ENCODE measurements around the gene HSPB1.
A peak's percentile ranks its signal among the peaks of the same experiment; 100 is the strongest.
"Not testable (repeated sequence)": the region's sequence is repeated elsewhere in the genome, so short reads cannot be mapped to it uniquely, and the experiment has no call there.

HSPB1 gene

GRCh38 chr7:76281006-76281705, 21.3 kb upstream of the HSPB1 start:
- no peak for DNase-seq (ENCODE audit: low read depth, low spot score)
- no peak overlapping the region for H3K27ac ChIP-seq

- H3K27ac ChIP-seq = no peak overlapping the region
- no peak for DNase-seq (ENCODE audit: low read depth, low spot score)
Observed at GRCh38 chr7:76281706-76282343, 20.6 kb upstream of the HSPB1 start.

GRCh38 chr7:76282344-76283253, 19.9 kb upstream of the HSPB1 start:
- DNase-seq (ENCODE audit: low read depth, low spot score) = no peak
- no peak overlapping the region for H3K27ac ChIP-seq

- DNase-seq (ENCODE audit: low read depth, low spot score) = no peak
Observed at GRCh38 chr7:76283254-76284159, 19.0 kb upstream of the HSPB1 start.

GRCh38 chr7:76285604-76286374, 16.7 kb upstream of the HSPB1 start:
- no peak overlapping the region for H3K27ac ChIP-seq
- no peak for DNase-seq (ENCODE audit: low read depth, low spot score)

More at GRCh38 chr7:76283254-76284159, 19.0 kb upstream of the HSPB1 start:
- no peak overlapping the region for H3K27ac ChIP-seq

GRCh38 chr7:76286842-76287403, 15.6 kb upstream of the HSPB1 start:
- H3K27ac ChIP-seq = no peak overlapping the region
- DNase-seq (ENCODE audit: low read depth, low spot score) = no peak

- peak overlapping the region; percentile 99 for H3K27ac ChIP-seq
- not testable (repeated sequence) for DNase-seq (ENCODE audit: low read depth, low spot score)
Observed at GRCh38 chr7:76290847-76291350, 11.6 kb upstream of the HSPB1 start.

GRCh38 chr7:76291351-76292212, 10.9 kb upstream of the HSPB1 start:
- H3K27ac ChIP-seq = peak overlapping the region; percentile 99
- peak; percentile 95 for DNase-seq (ENCODE audit: low read depth, low spot score)

DNA sequence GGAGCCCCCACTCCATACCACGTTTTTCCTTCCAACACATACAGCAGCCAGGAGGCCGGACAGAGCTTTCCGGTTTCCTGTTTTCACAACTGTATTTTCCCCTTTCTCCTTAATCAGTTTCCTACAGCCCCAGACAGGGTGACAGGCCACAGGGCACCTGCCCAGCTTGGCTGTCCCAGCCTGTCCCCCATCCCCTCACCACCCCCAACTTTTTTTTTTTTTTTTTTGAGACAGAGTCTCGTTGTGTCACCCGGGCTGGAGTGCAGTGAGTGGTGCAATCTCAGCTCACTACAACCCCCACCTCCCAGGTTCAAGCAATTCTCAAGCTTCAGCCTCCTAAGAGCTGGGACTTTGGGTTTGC, 10.3 kb upstream of the HSPB1 start:
- DNase-seq (ENCODE audit: low read depth, low spot score) = no peak
- peak overlapping the region; percentile 99 for H3K27ac ChIP-seq

- not testable (repeated sequence) for DNase-seq (ENCODE audit: low read depth, low spot score)
- H3K27ac ChIP-seq = peak overlapping the region; percentile 99
Observed at GRCh38 chr7:76292911-76293310, 9.6 kb upstream of the HSPB1 start.

GRCh38 chr7:76293407-76293901, 9.0 kb upstream of the HSPB1 start:
- peak overlapping the region; percentile 99 for H3K27ac ChIP-seq
- DNase-seq (ENCODE audit: low read depth, low spot score) = no peak

GRCh38 chr7:76294344-76295024, 8.0 kb upstream of the HSPB1 start:
- peak; percentile 91 for DNase-seq (ENCODE audit: low read depth, low spot score)
- H3K27ac ChIP-seq = peak overlapping the region; percentile 99

GRCh38 chr7:76296743-76297740, 5.4 kb upstream of the HSPB1 start:
- peak; percentile 99 for DNase-seq (ENCODE audit: low read depth, low spot score)
- peak overlapping the region; percentile 99 for H3K27ac ChIP-seq

DNA sequence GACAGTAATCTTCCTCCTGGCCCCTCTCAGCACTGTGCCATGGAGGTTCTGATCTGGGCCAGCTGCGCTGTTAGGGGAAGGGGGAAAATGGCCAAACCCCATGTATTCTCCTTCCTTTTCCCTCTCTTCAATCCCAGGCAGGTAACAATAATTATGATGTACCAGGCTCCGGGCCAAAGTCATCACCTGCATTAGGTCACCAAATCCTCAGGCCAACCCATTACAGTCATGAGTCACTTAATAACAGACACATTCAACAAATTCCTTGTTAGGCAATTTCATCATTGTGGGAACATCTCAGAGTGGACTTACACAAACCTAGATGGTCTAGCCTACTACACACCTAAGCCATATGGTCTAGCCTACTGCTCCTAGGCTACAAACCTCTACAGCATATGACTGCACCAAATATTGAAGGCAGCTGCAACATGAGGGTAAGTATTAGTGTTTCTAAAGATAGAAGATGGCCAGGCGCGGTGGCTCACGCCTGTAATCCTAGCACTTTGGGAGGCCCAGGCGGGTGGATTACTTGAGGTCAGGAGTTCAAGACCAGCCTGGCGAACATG, 2.2 kb upstream of the HSPB1 start:
- peak; percentile 96 for DNase-seq (ENCODE audit: low read depth, low spot score)
- peak overlapping the region; percentile 94 for H3K27ac ChIP-seq

DNA sequence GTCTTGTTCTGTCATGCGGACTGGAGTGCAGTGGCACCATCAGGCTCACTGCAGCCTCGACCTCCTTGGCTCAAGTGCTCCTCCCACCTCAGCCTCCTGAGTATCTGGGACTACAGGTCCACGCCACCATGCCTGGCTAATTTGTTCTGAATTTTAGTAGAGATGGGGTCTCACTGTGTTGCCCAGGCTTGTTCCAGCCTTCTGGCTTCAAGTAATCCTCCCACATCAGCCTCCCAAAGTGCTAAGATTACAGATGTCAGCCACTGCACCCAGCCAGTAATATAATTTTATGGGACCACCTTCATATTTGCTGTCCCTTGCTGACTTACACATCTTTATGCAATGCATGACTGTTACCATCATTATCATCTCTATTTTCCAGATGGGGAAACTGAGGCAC, 1.5 kb upstream of the HSPB1 start:
- no peak for DNase-seq (ENCODE audit: low read depth, low spot score)
- peak overlapping the region; percentile 94 for H3K27ac ChIP-seq
